K562 (cell line): ENCODE measurements around the gene ZNF292. TPM values are rescaled to one million over a fixed set of nuclear protein-coding genes. Genes with fewer than 3 reads are reported as not detected.

ENCODE experiments used
- ATAC-seq: fragments of 200-7000 bp; cut with Tn5 transposase; 3 replicates; pipeline ENCODE4 v1.9.1; 2020; ENCODE audit warnings: moderate library complexity
- BruUV-seq: library from RNA; stranded (reverse); fragments of 400-500 nt; replicated peaks from 2 replicates; lab custom pipeline; 2021; lab: Mats Ljungman, UMichigan
- CTCF ChIA-PET: fragments of 300-600 bp; formaldehyde crosslinking; extraction: SDS; loops from one replicate; lab custom pipeline; 2021; ENCODE audit warnings: low intra/inter-chr PET ratio; lab: Yijun Ruan, JAX
- POLR2A ChIA-PET: fragments of 300-600, 350-650 bp; sonication (Branson Sonifier 250); formaldehyde crosslinking; extraction: SDS; loops from one replicate; lab custom pipeline; 2021; ENCODE audit warnings: antibody characterized with exemption, inconsistent platforms; lab: Yijun Ruan, JAX
- DNase-seq, 4 experiments: peaks; one replicate each; pipeline versions ENCODE4 v3.0.0 to v3.0.0-alpha.2; 2011 to 2018; ENCODE audit warnings: low spot score in 3 of 4, mixed read lengths in 3 of 4; ENCODE audit errors: extremely low read depth in 1 of 4
- FAIRE-seq: peaks from 2 replicates; lab custom pipeline; 2011; peaks lifted over from hg19 to GRCh38; lab: Jason Lieb, UNC
- H2AFZ ChIP-seq: 2 replicates; pipeline ENCODE4 v1.6.0; 2011; ENCODE audit warnings: low read depth, low read length, control low read depth, inconsistent platforms
- H3K27ac ChIP-seq: fragments of 200-600 bp; 3 replicates; pipeline ENCODE4 v1.8.0; 2011; ENCODE audit warnings: low read depth, mild to moderate bottlenecking, control low read depth, inconsistent platforms, low read length, moderate library complexity, mixed read lengths; ENCODE audit errors: extremely low read depth
- H3K27me3 ChIP-seq, 2 experiments: fragments of 300-600 bp in 1 of 2; 2 replicates in 1 of 2; 3 replicates in 1 of 2; pipeline versions ENCODE4 v1.6.0 to v1.8.0; 2011; ENCODE audit warnings: inconsistent platforms in 2 of 2, low read length in 2 of 2, mild to moderate bottlenecking in 1 of 2, mixed read lengths in 1 of 2, moderate library complexity in 1 of 2; ENCODE audit not compliant: control insufficient read depth in 2 of 2, insufficient read depth in 2 of 2
- H3K36me3 ChIP-seq: fragments of 300-600 bp; 3 replicates; pipeline ENCODE4 v1.8.0; 2011; ENCODE audit warnings: mild to moderate bottlenecking, low read length, inconsistent platforms; ENCODE audit not compliant: control insufficient read depth, insufficient read depth
- H3K4me1 ChIP-seq, 2 experiments: fragments of 200-600 bp in 1 of 2; replicated peaks in 1 of 2; 2 replicates in 1 of 2; 3 replicates in 1 of 2; pipeline versions ENCODE4 v1.5.1 to v1.8.0; 2011; ENCODE audit warnings: inconsistent platforms in 2 of 2, low read length in 2 of 2, mild to moderate bottlenecking in 1 of 2, mixed read lengths in 1 of 2, moderate library complexity in 1 of 2; ENCODE audit not compliant: control insufficient read depth in 2 of 2, insufficient read depth in 2 of 2
- H3K4me2 ChIP-seq: 2 replicates; pipeline ENCODE4 v1.6.1; 2011; ENCODE audit warnings: low read length, control low read depth, inconsistent platforms, mixed read lengths; ENCODE audit not compliant: insufficient read depth
- H3K4me3 ChIP-seq: fragments of 200-600 bp; sonication (generic), shearing (Covaris generic); 2 replicates; pipeline ENCODE4 v1.5.1; 2016; ENCODE audit warnings: control low read depth, inconsistent platforms
- H3K79me2 ChIP-seq: fragments of 200-600 bp; 3 replicates; pipeline ENCODE4 v1.8.0; 2011; ENCODE audit warnings: low read length, inconsistent platforms; ENCODE audit not compliant: control insufficient read depth, insufficient read depth
- H3K9ac ChIP-seq, 2 experiments: 2 replicates each; pipeline versions ENCODE4 v1.6.0 to v1.6.1; 2011; ENCODE audit warnings: low read depth in 2 of 2, low read length in 2 of 2, control low read depth in 1 of 2, inconsistent platforms in 1 of 2, mild to moderate bottlenecking in 1 of 2, mixed read lengths in 1 of 2; ENCODE audit not compliant: insufficient read depth in 1 of 2
- H3K9me1 ChIP-seq: one replicate; pipeline ENCODE4 v1.6.0; 2011; ENCODE audit warnings: inconsistent platforms, mild to moderate bottlenecking, low read length, moderate library complexity; ENCODE audit not compliant: control insufficient read depth, insufficient read depth
- H3K9me3 ChIP-seq: replicated peaks from 2 replicates; pipeline ENCODE4 v1.5.1; 2011; ENCODE audit warnings: low read depth, low read length, inconsistent platforms; ENCODE audit not compliant: control insufficient read depth, insufficient read depth
- H4K20me1 ChIP-seq: replicated peaks from 2 replicates; pipeline ENCODE4 v1.6.1; 2011; ENCODE audit warnings: low read length, inconsistent platforms, mixed read lengths; ENCODE audit not compliant: control insufficient read depth, insufficient read depth
- E2F4 ChIP-seq: sonication (generic); formaldehyde crosslinking; IDR thresholded peaks from 2 replicates; pipeline ENCODE4 v1.8.0; 2022; ENCODE audit warnings: mild to moderate bottlenecking, low read depth, missing genetic modification reagents
- NEUROD1 ChIP-seq: fragments of 150-350 bp; IDR thresholded peaks from 2 replicates; pipeline ENCODE4 v1.6.1; 2014; ENCODE audit warnings: borderline replicate concordance, low read length, low read depth; ENCODE audit not compliant: partially characterized antibody
- POLR2AphosphoS2 ChIP-seq: IDR thresholded peaks from 2 replicates; pipeline ENCODE4 v1.6.1; 2012; ENCODE audit warnings: low read length, improper control_type of control experiment
- PPARD ChIP-seq: fragments of 250-450 bp; sonication (Bioruptor Pico); IDR thresholded peaks from 2 replicates; pipeline ENCODE4 v1.8.0; 2022; ENCODE audit warnings: inconsistent platforms, mild to moderate bottlenecking, moderate library complexity
- U2AF1 ChIP-seq: fragments of 200-400 bp; formaldehyde crosslinking; optimal IDR thresholded peaks from 2 replicates; pipeline ENCODE3; 2017; ENCODE audit warnings: mild to moderate bottlenecking, low read depth, low read length, moderate library complexity
- XRCC5 ChIP-seq: fragments of 200-400 bp; formaldehyde crosslinking; IDR thresholded peaks from 2 replicates; pipeline ENCODE4 v1.6.1; 2017; ENCODE audit warnings: low read depth, mild to moderate bottlenecking, low read length
- ZNF444 ChIP-seq: fragments of 250-450 bp; sonication (Bioruptor Pico); IDR thresholded peaks from 2 replicates; pipeline ENCODE4 v1.4.0; 2020; ENCODE audit warnings: mild to moderate bottlenecking, moderate library complexity
- ZNF778 ChIP-seq: fragments of 450-650 bp; formaldehyde crosslinking; IDR thresholded peaks from 2 replicates; pipeline ENCODE4 v1.4.0; 2020; ENCODE audit warnings: mild to moderate bottlenecking, moderate library complexity
- WGBS: fragments of 100-300 bp; shearing (Covaris generic); methylation state at CpG from one replicate; pipeline ENCODE4 v1.1.6; 2016; ENCODE audit warnings: low coverage, mixed read lengths; ENCODE audit not compliant: insufficient coverage; ENCODE audit errors: missing lambda C conversion rate; 5-methylcytosine and 5-hydroxymethylcytosine counted together
- in situ Hi-C: fragments of 300-500 bp; cut with MboI; formaldehyde crosslinking; loops from 4 replicates; pipeline ENCODE4 v1.15.0; 2018; ENCODE audit warnings: inconsistent platforms, mixed read lengths
- intact Hi-C: fragments of 100-400 bp; cut with micrococcal nuclease; formaldehyde crosslinking; loops from 2 replicates; pipeline ENCODE4 v1.14.2; 2022
- polyA plus RNA-seq, 8 experiments: library from polyadenylated mRNA; depleted of rRNA in 4 of 8; stranded (reverse) in 5 of 8; unstranded in 3 of 8; fragments of >200 nt; fragmentation: Nextera tagmentation in 2 of 8; fragmentation: Illumina TruSeq in 1 of 8; extraction: Ambion mirVana in 2 of 8; extraction: Trizol in 1 of 8; gene quantifications; 2 replicates each; pipeline versions ENCODE4 v1.2.1 to v1.2.3, GENCODE V29; 2011 to 2014; ENCODE audit warnings: inconsistent platforms in 1 of 8, missing spikeins in 1 of 8
- total RNA-seq, 7 experiments: library from RNA; depleted of rRNA in 6 of 7; stranded (reverse); fragments of >200 nt in 6 of 7; fragmentation: Illumina TruSeq in 2 of 7; extraction: Trizol in 2 of 7; gene quantifications; 2 replicates each; pipeline versions ENCODE4 v1.2.1 to v1.2.3, GENCODE V29; 2011 to 2021; ENCODE audit warnings: low replicate concordance in 1 of 7

ZNF292 gene
- total and polyA plus RNA-seq, 9 of the 15 experiments (the other 6 are each of a cell fraction or from before 2014, with no cell fraction given) = 4.4 to 17.1 (median 12.8) TPM

- H3K27me3 ChIP-seq = no peaks in the 10 kb centered on the region
- H3K27ac ChIP-seq = no peak overlapping the region
- no peaks in the 10 kb centered on the region for H3K9me1 ChIP-seq
- no peak overlapping the region for H3K4me3 ChIP-seq
- H3K4me2 ChIP-seq = no peak overlapping the region
- H3K36me3 ChIP-seq = no peaks in the 10 kb centered on the region
- H3K4me1 ChIP-seq = 0 out of 5 replicates have a peak, but pooled peaks cover 0 to 2% of the 10 kb centered on the region in 2 experiments
- intact Hi-C loops = no loop called here
- POLR2A ChIA-PET = interaction anchor here (1.5 kb wide), 1 partner anchor 11 kb away, joined by 4 read pairs; no protein-coding TSS in a partner anchor
- no peak overlapping the region for H2AFZ ChIP-seq
- no TSS peak for BruUV-seq
- in situ Hi-C loops = no loop called here
- FAIRE-seq (no peak), DNase-seq (no peak)
- no peak overlapping the region for H3K9ac ChIP-seq
- H3K79me2 ChIP-seq = peaks cover 77% of the 10 kb centered on the region
- TF ChIP-seq ZNF778 (no peak), POLR2AphosphoS2 (no peak), ZNF444 (CRISPR knock-in tag) (no peak), U2AF1 (no peak), XRCC5 (no peak), E2F4 (CRISPR knock-in tag) (no peak), NEUROD1 (no peak), PPARD (CRISPR knock-in tag) (no peak)
- TF ChIP-seq, all 486 proteins: peak for 0
- CTCF ChIA-PET = no interaction called here
- Histone ChIP-seq H4K20me1 (peaks cover 3% of the 10 kb centered on the region; the same call in 1 of the 2 replicates), H3K9me3 (no peaks in the 10 kb centered on the region)
- ATAC-seq = no peak
- WGBS = 89% methylated on average over 3 of the region's 3 CpGs
Observed at GRCh38 chr6:87197547-87197946, 42.2 kb downstream of the ZNF292 start.
